GM12872 (cell line): ENCODE results near the gene TEX48.

Experiments used
- CTCF ChIP-seq: IDR thresholded peaks from 3 replicates; pipeline ENCODE4 v1.5.1; 2011; ENCODE audit warnings: low read depth, mild to moderate bottlenecking, low read length, moderate library complexity; ENCODE audit not compliant: insufficient read depth

TEX48 gene

GRCh38 chr9:114677418-114677817 is 4.6 kb downstream of the TEX48 start:
- TF ChIP-seq CTCF, result no peak

GRCh38 chr9:114676901-114677300 is 5.1 kb downstream of the TEX48 start:
- TF ChIP-seq CTCF, result no peak

- TF ChIP-seq CTCF, result no peak
Observed at GRCh38 chr9:114674798-114675540, 7.0 kb downstream of the TEX48 start.

- TF ChIP-seq CTCF, result no peak
Observed at GRCh38 chr9:114674076-114674797, 7.8 kb downstream of the TEX48 start.

- no peak for TF ChIP-seq CTCF
Observed at GRCh38 chr9:114671605-114672004, 10.4 kb downstream of the TEX48 start.

GRCh38 chr9:114669961-114670360 is 12.0 kb downstream of the TEX48 start:
- TF ChIP-seq CTCF, result no peak

- TF ChIP-seq CTCF, result no peak
Observed at GRCh38 chr9:114668146-114668545, 13.8 kb downstream of the TEX48 start.
